GM18499 (cell line): Measurements from ENCODE around the gene ETV2.
A peak's percentile ranks its signal among the peaks of the same experiment; 100 is the strongest.
"Not testable (repeated sequence)": the region's sequence is repeated elsewhere in the genome, so short reads cannot be mapped to it uniquely, and the experiment has no call there.

Source experiments
- ATAC-seq: cut with Tn5 transposase; IDR thresholded peaks from one replicate; pipeline ENCODE4 v1.9.1; 2021; ENCODE audit warnings: moderate number of reproducible peaks; ENCODE audit not compliant: insufficient read depth, unreplicated experiment

Gene ETV2

GRCh38 chr19:35641515-35642151 lies at the start of gene ETV2:
Gene ETV2, plus strand, starts transcription at chr19:35641745. Its CDS starts 716 bp downstream, at chr19:35642461.
- ATAC-seq: no peak

- no peak for ATAC-seq
These were observed 49.3 kb upstream of the ETV2 start for GRCh38 chr19:35592226-35592625.

- ATAC-seq: not testable (repeated sequence)
These were observed 46.5 kb upstream of the ETV2 start for GRCh38 chr19:35595026-35595425.

- ATAC-seq: no peak
These were observed 45.6 kb upstream of the ETV2 start for GRCh38 chr19:35595928-35596327.

GRCh38 chr19:35596366-35596999 lies 45.1 kb upstream of the ETV2 start:
- peak; percentile 41 for ATAC-seq

- ATAC-seq: no peak
These were observed 39.6 kb upstream of the ETV2 start for GRCh38 chr19:35601971-35602370.

GRCh38 chr19:35604436-35604835 lies 37.1 kb upstream of the ETV2 start:
- not testable (repeated sequence) for ATAC-seq

- ATAC-seq: not testable (repeated sequence)
These were observed 34.4 kb upstream of the ETV2 start for GRCh38 chr19:35607170-35607569.

- no peak for ATAC-seq
These were observed 33.9 kb upstream of the ETV2 start for GRCh38 chr19:35607661-35608060.

- no peak for ATAC-seq
These were observed 33.3 kb upstream of the ETV2 start for GRCh38 chr19:35608251-35608650.

- ATAC-seq: no peak
These were observed 31.6 kb upstream of the ETV2 start for GRCh38 chr19:35609851-35610353.

- ATAC-seq: no peak
These were observed 29.4 kb upstream of the ETV2 start for GRCh38 chr19:35612224-35612558.

GRCh38 chr19:35612559-35613321 lies 28.8 kb upstream of the ETV2 start, which contains the start of gene HAUS5:
Gene HAUS5, plus strand, starts transcription at chr19:35612735. Its CDS starts 60 bp downstream, at chr19:35612795.
- ATAC-seq: peak; percentile 41

GRCh38 chr19:35613574-35613973 lies 28.0 kb upstream of the ETV2 start:
- no peak for ATAC-seq

GRCh38 chr19:35615036-35615435 lies 26.5 kb upstream of the ETV2 start:
- no peak for ATAC-seq

GRCh38 chr19:35618857-35619256 lies 22.7 kb upstream of the ETV2 start:
- ATAC-seq: no peak

- no peak for ATAC-seq
These were observed 22.1 kb upstream of the ETV2 start for GRCh38 chr19:35619290-35619923.

GRCh38 chr19:35620001-35620400 lies 21.5 kb upstream of the ETV2 start:
- no peak for ATAC-seq

GRCh38 chr19:35621708-35622107 lies 19.8 kb upstream of the ETV2 start:
- ATAC-seq: no peak

- no peak for ATAC-seq
These were observed 18.8 kb upstream of the ETV2 start for GRCh38 chr19:35622750-35623149.
